Testis (tissue), 2 donors: ENCODE data around the gene CENPQ.

ENCODE experiments used
- CTCF ChIP-seq, 3 experiments: fragments of 450-650 bp in 2 of 3; fragments of 200-600 bp in 1 of 3; sonication (generic) in 1 of 3; IDR thresholded peaks; one replicate each; pipeline ENCODE4 v1.5.1; 2016 to 2019; ENCODE audit warnings: antibody characterized with exemption in 3 of 3, mild to moderate bottlenecking in 2 of 3, moderate library complexity in 1 of 3
- POLR2A ChIP-seq: fragments of 450-650 bp; IDR thresholded peaks from one replicate; pipeline ENCODE4 v1.6.1; 2017; ENCODE audit warnings: antibody characterized with exemption, mild to moderate bottlenecking, moderate library complexity

- no peak for TF ChIP-seq CTCF (IDR thresholded peaks at IDR 0.05)
- no peak for TF ChIP-seq POLR2A
Measured at GRCh38 chr6:49530141-49530776, 67.1 kb downstream of the CENPQ start.
